H9 (cell line): ENCODE data around the gene SLC16A3. TPM values are rescaled to one million over a fixed set of nuclear protein-coding genes. Genes with fewer than 3 reads are reported as not detected.
A peak's percentile ranks its signal among the peaks of the same experiment; 100 is the strongest.
"Not testable (repeated sequence)": the region's sequence is repeated elsewhere in the genome, so short reads cannot be mapped to it uniquely, and the experiment has no call there.

ENCODE experiments used
- DNase-seq: peaks from one replicate; pipeline ENCODE4 v3.0.0-alpha.2; 2017
- H2AFZ ChIP-seq: one replicate; pipeline ENCODE4 v1.6.1; 2013; ENCODE audit warnings: mild to moderate bottlenecking, low read length, control low read depth, moderate library complexity
- H2AK5ac ChIP-seq: 2 replicates; pipeline ENCODE4 v1.6.1; 2013; ENCODE audit warnings: low read length, control low read depth, mixed read lengths; ENCODE audit not compliant: insufficient read length
- H2BK120ac ChIP-seq: one replicate; pipeline ENCODE4 v1.6.1; 2013; ENCODE audit warnings: low read depth, mild to moderate bottlenecking, low read length, control low read depth, inconsistent platforms; ENCODE audit not compliant: poor library complexity, severe bottlenecking
- H2BK12ac ChIP-seq: 2 replicates; pipeline ENCODE4 v1.6.1; 2013; ENCODE audit warnings: low read length, control low read depth, mixed read lengths, low read depth; ENCODE audit not compliant: insufficient read length
- H2BK15ac ChIP-seq: 2 replicates; pipeline ENCODE4 v1.6.1; 2013; ENCODE audit warnings: low read depth, low read length, control low read depth
- H2BK20ac ChIP-seq: one replicate; pipeline ENCODE4 v1.6.1; 2013; ENCODE audit warnings: low read depth, mild to moderate bottlenecking, low read length, control low read depth, inconsistent platforms; ENCODE audit not compliant: poor library complexity, severe bottlenecking
- H2BK5ac ChIP-seq: 2 replicates; pipeline ENCODE4 v1.6.1; 2013; ENCODE audit warnings: low read length, control low read depth, mixed read lengths; ENCODE audit not compliant: insufficient read length
- H3K14ac ChIP-seq: 2 replicates; pipeline ENCODE4 v1.6.1; 2013; ENCODE audit warnings: low read length, control low read depth; ENCODE audit not compliant: insufficient read depth
- H3K18ac ChIP-seq: 2 replicates; pipeline ENCODE4 v1.6.1; 2013; ENCODE audit warnings: low read depth, mild to moderate bottlenecking, mixed read lengths, low read length, control low read depth; ENCODE audit not compliant: insufficient read length
- H3K23ac ChIP-seq: 2 replicates; pipeline ENCODE4 v1.6.1; 2013; ENCODE audit warnings: low read length, control low read depth, mixed read lengths, low read depth; ENCODE audit not compliant: insufficient read length
- H3K23me2 ChIP-seq: 2 replicates; pipeline ENCODE4 v1.6.1; 2013; ENCODE audit warnings: low read depth, mild to moderate bottlenecking, mixed read lengths, low read length, control low read depth; ENCODE audit not compliant: insufficient read length, poor library complexity, severe bottlenecking
- H3K27ac ChIP-seq: 2 replicates; pipeline ENCODE4 v1.5.1; 2013; ENCODE audit warnings: low read length, control low read depth, mixed read lengths, low read depth; ENCODE audit not compliant: insufficient read length
- H3K27me3 ChIP-seq: 2 replicates; pipeline ENCODE4 v1.6.1; 2013; ENCODE audit warnings: low read length, control low read depth, inconsistent platforms; ENCODE audit not compliant: insufficient read depth
- H3K4ac ChIP-seq: 2 replicates; pipeline ENCODE4 v1.6.1; 2013; ENCODE audit warnings: low read depth, mild to moderate bottlenecking, control low read depth, inconsistent platforms, low read length, moderate library complexity
- H3K4me1 ChIP-seq: 2 replicates; pipeline ENCODE4 v1.6.1; 2013; ENCODE audit warnings: low read length, control low read depth, inconsistent platforms; ENCODE audit not compliant: insufficient read depth
- H3K4me2 ChIP-seq: 2 replicates; pipeline ENCODE4 v1.6.1; 2013; ENCODE audit warnings: low read length, control low read depth, mixed read lengths; ENCODE audit not compliant: insufficient read length, insufficient read depth
- H3K56ac ChIP-seq: 2 replicates; pipeline ENCODE4 v1.6.1; 2013; ENCODE audit warnings: low read depth, mild to moderate bottlenecking, mixed read lengths, low read length, control low read depth; ENCODE audit not compliant: insufficient read length
- H3K79me1 ChIP-seq: 2 replicates; pipeline ENCODE4 v1.6.1; 2013; ENCODE audit warnings: low read depth, mild to moderate bottlenecking, moderate library complexity, low read length, control low read depth, inconsistent platforms; ENCODE audit not compliant: insufficient read depth, poor library complexity, severe bottlenecking
- H3K79me2 ChIP-seq: 2 replicates; pipeline ENCODE4 v1.6.1; 2013; ENCODE audit warnings: low read length, control low read depth, inconsistent platforms; ENCODE audit not compliant: insufficient read depth
- H3K9ac ChIP-seq: 2 replicates; pipeline ENCODE4 v1.6.1; 2013; ENCODE audit warnings: low read length, control low read depth, mixed read lengths; ENCODE audit not compliant: insufficient read length; ENCODE audit errors: extremely low read depth
- H3K9me3 ChIP-seq: one replicate; pipeline ENCODE4 v1.6.1; 2013; ENCODE audit warnings: low read depth, low read length, inconsistent platforms; ENCODE audit not compliant: control insufficient read depth
- H3T11ph ChIP-seq: one replicate; pipeline ENCODE4 v1.6.1; 2013; ENCODE audit warnings: mild to moderate bottlenecking, low read length, control low read depth, inconsistent platforms
- H4K20me1 ChIP-seq: one replicate; pipeline ENCODE4 v1.6.1; 2013; ENCODE audit not compliant: control insufficient read depth, insufficient read length, insufficient read depth
- H4K5ac ChIP-seq: 2 replicates; pipeline ENCODE4 v1.6.1; 2013; ENCODE audit warnings: low read depth, mild to moderate bottlenecking, mixed read lengths, low read length, control low read depth; ENCODE audit not compliant: insufficient read length
- H4K8ac ChIP-seq: replicated peaks from 2 replicates; pipeline ENCODE4 v1.6.1; 2013; ENCODE audit warnings: low read length, control low read depth, mixed read lengths, low read depth; ENCODE audit not compliant: insufficient read length
- H4K91ac ChIP-seq: 2 replicates; pipeline ENCODE4 v1.6.1; 2013; ENCODE audit warnings: low read depth, mild to moderate bottlenecking, moderate library complexity, mixed read lengths, low read length, control low read depth; ENCODE audit not compliant: insufficient read length
- H3K27ac Mint-ChIP-seq, 3 experiments: 2 replicates in 2 of 3; 3 replicates in 1 of 3; pipeline ENCODE4 v1.8.0; 2020 to 2021; ENCODE audit warnings: mixed read lengths in 3 of 3, mild to moderate bottlenecking in 1 of 3, moderate library complexity in 1 of 3
- H3K27me3 Mint-ChIP-seq: 2 replicates; pipeline ENCODE4 v1.8.0; 2021; ENCODE audit warnings: low read depth, mild to moderate bottlenecking, moderate library complexity, mixed read lengths
- H3K36me3 Mint-ChIP-seq, 3 experiments: 2 replicates in 2 of 3; 3 replicates in 1 of 3; pipeline ENCODE4 v1.8.0; 2020 to 2021; ENCODE audit warnings: low read depth in 3 of 3, mixed read lengths in 3 of 3; ENCODE audit not compliant: insufficient read depth in 1 of 3
- H3K4me1 Mint-ChIP-seq, 2 experiments: 2 replicates each; pipeline ENCODE4 v1.8.0; 2020; ENCODE audit warnings: mixed read lengths in 2 of 2
- H3K4me3 Mint-ChIP-seq, 2 experiments: 2 replicates in 1 of 2; 3 replicates in 1 of 2; pipeline ENCODE4 v1.8.0; 2020 to 2021; ENCODE audit warnings: mild to moderate bottlenecking in 2 of 2, mixed read lengths in 2 of 2, moderate library complexity in 1 of 2
- H3K9me3 Mint-ChIP-seq, 2 experiments: 2 replicates in 1 of 2; 3 replicates in 1 of 2; pipeline ENCODE4 v1.8.0; 2020; ENCODE audit warnings: mild to moderate bottlenecking in 2 of 2, mixed read lengths in 2 of 2, moderate library complexity in 1 of 2
- CTCF ChIP-seq: fragments of 200-600 bp; sonication (generic); conservative IDR thresholded peaks from 3 replicates; pipeline ENCODE4 v1.8.0; 2021; ENCODE audit warnings: antibody characterized with exemption, mild to moderate bottlenecking
- WGBS: extraction: QIAGEN DNeasy Blood & Tissue Kit; methylation state at CpG from one replicate; pipeline ENCODE4 v1.1.7; 2013; ENCODE audit warnings: missing lambda C conversion rate, low lambda C conversion rate, mixed read lengths; ENCODE audit not compliant: insufficient read length; ENCODE audit errors: extremely low coverage; 5-methylcytosine and 5-hydroxymethylcytosine counted together
- total RNA-seq: library from RNA; stranded (reverse); gene quantifications from 2 replicates; pipeline ENCODE4 v1.2.1, GENCODE V29; 2021

The SLC16A3 gene
- total RNA-seq, 1 experiment from 2014 or later: 28.4 TPM

- Histone ChIP-seq H3K27me3 (peaks cover 2% of the 10 kb centered on the region; the same call in 1 of the 2 replicates), H2AFZ (no peak overlapping the region), H4K8ac (no peak overlapping the region), H3K4me1 (no peaks in the 10 kb centered on the region), H3K27ac (no peak overlapping the region), H2BK20ac (no peak overlapping the region), H2BK120ac (no peak overlapping the region), H4K91ac (no peak overlapping the region), H3K9me3 (no peaks in the 10 kb centered on the region), H2BK5ac (no peak overlapping the region), H3K14ac (no peak overlapping the region), H4K5ac (no peak overlapping the region), H3K4ac (no peak overlapping the region), H3K56ac (no peak overlapping the region), H3K9ac (no peak overlapping the region), H3K23ac (no peak overlapping the region), H3K23me2 (no peaks in the 10 kb centered on the region), H2BK15ac (no peak overlapping the region), H3K79me1 (peaks cover 18% of the 10 kb centered on the region), H3K79me2 (peaks cover 2% of the 10 kb centered on the region; the same call in 1 of the 2 replicates), H4K20me1 (peaks cover 2% of the 10 kb centered on the region), H3T11ph (no peak overlapping the region), H3K18ac (no peak overlapping the region), H2BK12ac (no peak overlapping the region), H3K4me2 (no peak overlapping the region), H2AK5ac (no peak overlapping the region)
- H3K4me3 Mint-ChIP-seq: no peak overlapping the region
- no CpG with 5 or more reads among the region's 12 CpGs for WGBS
- 0 out of 4 replicates have a peak, but pooled peaks cover 0 to 3% of the 10 kb centered on the region in 2 experiments for H3K4me1 Mint-ChIP-seq
- peak overlapping the region in 2 of 3 experiments; percentile 65 to 76; a peak in 2 of 7 replicates for H3K27ac Mint-ChIP-seq
- no peaks in the 10 kb centered on the region for H3K27me3 Mint-ChIP-seq
- TF ChIP-seq CTCF: no peak
- peaks cover 59 to 80% (median 77%) of the 10 kb centered on the region in 3 experiments; a peak in 6 of 7 replicates for H3K36me3 Mint-ChIP-seq
- DNase-seq: no peak
- H3K9me3 Mint-ChIP-seq: no peaks in the 10 kb centered on the region; a peak in 1 of 5 replicates
Observed at GRCh38 chr17:82253179-82253544, 24.3 kb downstream of the SLC16A3 start.

- H3K56ac ChIP-seq, H3K4me1 ChIP-seq, H3K4me2 ChIP-seq, H3T11ph ChIP-seq, H4K91ac ChIP-seq, H2BK120ac ChIP-seq, H2BK5ac ChIP-seq, H3K4ac ChIP-seq, H2BK20ac ChIP-seq, H3K18ac ChIP-seq, DNase-seq, H4K5ac ChIP-seq, H3K79me2 ChIP-seq, H4K8ac ChIP-seq, H3K27me3 Mint-ChIP-seq, H3K9me3 Mint-ChIP-seq, H2AFZ ChIP-seq, H3K27ac ChIP-seq, H3K9ac ChIP-seq, H3K27me3 ChIP-seq, H3K23me2 ChIP-seq, H3K14ac ChIP-seq, H3K27ac Mint-ChIP-seq, H3K4me1 Mint-ChIP-seq, H3K23ac ChIP-seq, H3K9me3 ChIP-seq, H3K4me3 Mint-ChIP-seq, H2BK15ac ChIP-seq, H4K20me1 ChIP-seq, H2AK5ac ChIP-seq, H2BK12ac ChIP-seq: not testable (repeated sequence)
- H3K36me3 Mint-ChIP-seq: peaks cover 59 to 80% (median 76%) of the 10 kb centered on the region in 3 experiments; a peak in 6 of 7 replicates
- WGBS: no CpG with 5 or more reads among the region's 39 CpGs
- H3K79me1 ChIP-seq: peaks cover 18% of the 10 kb centered on the region
Observed at GRCh38 chr17:82254096-82254495, 25.3 kb downstream of the SLC16A3 start.
